Cortex of kidney (tissue), 1 donor: ENCODE data around the gene KPNA1.
"Not testable (repeated sequence)": the region's sequence is repeated elsewhere in the genome, so short reads cannot be mapped to it uniquely, and the experiment has no call there.

Source experiments
- DNase-seq: peaks from one replicate; lab custom pipeline; 2025; lab: John Stamatoyannopoulos, UW

Gene KPNA1

GRCh38 chr3:122475316-122475715 is 39.4 kb downstream of the KPNA1 start:
- DNase-seq: no peak

GRCh38 chr3:122469659-122470058 is 45.1 kb downstream of the KPNA1 start:
- DNase-seq: no peak

- no peak for DNase-seq
These were observed 45.7 kb downstream of the KPNA1 start for GRCh38 chr3:122468896-122469533.

GRCh38 chr3:122466701-122467240 is 48.0 kb downstream of the KPNA1 start:
- no peak for DNase-seq

- DNase-seq: no peak
These were observed 50.1 kb downstream of the KPNA1 start for GRCh38 chr3:122464659-122465058.

GRCh38 chr3:122462406-122462805 is 52.3 kb downstream of the KPNA1 start:
- no peak for DNase-seq

- DNase-seq: no peak
These were observed 52.9 kb downstream of the KPNA1 start for GRCh38 chr3:122461806-122462205.

- no peak for DNase-seq
These were observed 55.7 kb downstream of the KPNA1 start for GRCh38 chr3:122458992-122459391.

- DNase-seq: no peak
These were observed 57.0 kb downstream of the KPNA1 start for GRCh38 chr3:122457706-122458105.

GRCh38 chr3:122456074-122456473 is 58.7 kb downstream of the KPNA1 start:
- no peak for DNase-seq

GRCh38 chr3:122451371-122451770 is 63.4 kb downstream of the KPNA1 start:
- no peak for DNase-seq

- DNase-seq: not testable (repeated sequence)
These were observed 66.5 kb downstream of the KPNA1 start for GRCh38 chr3:122448218-122448617.

GRCh38 chr3:122444491-122444887 is 70.2 kb downstream of the KPNA1 start:
- not testable (repeated sequence) for DNase-seq

- not testable (repeated sequence) for DNase-seq
These were observed 70.8 kb downstream of the KPNA1 start for GRCh38 chr3:122443762-122444490.

GRCh38 chr3:122443090-122443489 is 71.6 kb downstream of the KPNA1 start:
- DNase-seq: no peak

GRCh38 chr3:122435950-122436349 is 78.8 kb downstream of the KPNA1 start:
- DNase-seq: no peak

GRCh38 chr3:122430371-122430770 is 84.4 kb downstream of the KPNA1 start:
- no peak for DNase-seq

GRCh38 chr3:122427857-122428471 is 86.8 kb downstream of the KPNA1 start:
- DNase-seq: no peak

- DNase-seq: no peak
These were observed 92.9 kb downstream of the KPNA1 start for GRCh38 chr3:122421836-122422235.

- DNase-seq: no peak
These were observed 93.6 kb downstream of the KPNA1 start for GRCh38 chr3:122421101-122421500.

- DNase-seq: no peak
These were observed 97.8 kb downstream of the KPNA1 start for GRCh38 chr3:122416966-122417365.

- no peak for DNase-seq
These were observed 98.7 kb downstream of the KPNA1 start, which contains the start of gene WDR5B for GRCh38 chr3:122415762-122416654. WDR5B (minus strand) TSS chr3:122416062; CDS start chr3:122415528, 534 bp downstream.
